ENCODE measurements around the gene ELOVL1.

Gene ELOVL1

GRCh38 chr1:43373066-43373940, 5.5 kb upstream of the ELOVL1 start:
- TF ChIP-seq ZBTB7A (IDR thresholded peaks at IDR 0.05; ENCODE audit: low read depth): no peak
- TF ChIP-seq RAD21 (IDR thresholded peaks at IDR 0.05; ENCODE audit: low read depth): no peak
- TF ChIP-seq EGR1 (IDR thresholded peaks at IDR 0.05): no peak
- no peak for TF ChIP-seq MAX (IDR thresholded peaks at IDR 0.05)
- TF ChIP-seq TCF12 (IDR thresholded peaks at IDR 0.05; ENCODE audit: low read depth): no peak
- no peak for TF ChIP-seq CREB1 (IDR thresholded peaks at IDR 0.05; ENCODE audit: low read depth)
- TF ChIP-seq EP300 (IDR thresholded peaks at IDR 0.05; ENCODE audit: borderline replicate concordance): no peak
- TF ChIP-seq NFIC (IDR thresholded peaks at IDR 0.05): no peak
- TF ChIP-seq REST (IDR thresholded peaks at IDR 0.05; ENCODE audit: low read depth): no peak
- no peak for TF ChIP-seq CEBPB (IDR thresholded peaks at IDR 0.05)
- no peak for TF ChIP-seq TEAD4 (IDR thresholded peaks at IDR 0.05)

GRCh38 chr1:43372172-43372571, 4.4 kb upstream of the ELOVL1 start:
- TF ChIP-seq REST (IDR thresholded peaks at IDR 0.05; ENCODE audit: low read depth): no peak
- TF ChIP-seq YY1 (IDR thresholded peaks at IDR 0.05; ENCODE audit: low read depth): no peak
- no peak for TF ChIP-seq EP300 (IDR thresholded peaks at IDR 0.05; ENCODE audit: borderline replicate concordance)
- TF ChIP-seq TEAD4 (IDR thresholded peaks at IDR 0.05): no peak
- TF ChIP-seq RAD21 (IDR thresholded peaks at IDR 0.05; ENCODE audit: low read depth): no peak
- TF ChIP-seq FOXM1 (IDR thresholded peaks at IDR 0.05; ENCODE audit: borderline replicate concordance, low read depth): no peak
- no peak for TF ChIP-seq MAX (IDR thresholded peaks at IDR 0.05)
- TF ChIP-seq CREB1 (IDR thresholded peaks at IDR 0.05; ENCODE audit: low read depth): no peak
- TF ChIP-seq USF1 (IDR thresholded peaks at IDR 0.05): no peak

- TF ChIP-seq NFIC (IDR thresholded peaks at IDR 0.05) (no peak), CEBPB (IDR thresholded peaks at IDR 0.05) (no peak), TEAD4 (IDR thresholded peaks at IDR 0.05) (no peak), ZBTB7A (IDR thresholded peaks at IDR 0.05; ENCODE audit: low read depth) (no peak), MAX (IDR thresholded peaks at IDR 0.05) (no peak), FOXM1 (IDR thresholded peaks at IDR 0.05; ENCODE audit: borderline replicate concordance, low read depth) (no peak), TCF12 (IDR thresholded peaks at IDR 0.05; ENCODE audit: low read depth) (no peak), RAD21 (IDR thresholded peaks at IDR 0.05; ENCODE audit: low read depth) (no peak), REST (IDR thresholded peaks at IDR 0.05; ENCODE audit: low read depth) (no peak), YY1 (IDR thresholded peaks at IDR 0.05; ENCODE audit: low read depth) (no peak), TAF1 (IDR thresholded peaks at IDR 0.05; ENCODE audit: low read depth) (no peak)
Measured at GRCh38 chr1:43370564-43370963, 2.8 kb upstream of the ELOVL1 start.

GRCh38 chr1:43368646-43369020, 822 bp upstream of the ELOVL1 start:
- TF ChIP-seq TCF12 (IDR thresholded peaks at IDR 0.05; ENCODE audit: low read depth): no peak
- no peak for TF ChIP-seq USF1 (IDR thresholded peaks at IDR 0.05)
- no peak for TF ChIP-seq FOXM1 (IDR thresholded peaks at IDR 0.05; ENCODE audit: borderline replicate concordance, low read depth)
